Measurements from ENCODE around the gene HDAC4.

The HDAC4 gene

GRCh38 chr2:239055756-239056493 is 344.9 kb downstream of the HDAC4 start:
- in situ Hi-C loops (cut with MboI; ENCODE audit: low sequenced_read_pairs, unreplicated experiment), result no loop called here
- DNase-seq (ENCODE audit: low spot score), result no peak
- TF ChIP-seq, protein P1, sequence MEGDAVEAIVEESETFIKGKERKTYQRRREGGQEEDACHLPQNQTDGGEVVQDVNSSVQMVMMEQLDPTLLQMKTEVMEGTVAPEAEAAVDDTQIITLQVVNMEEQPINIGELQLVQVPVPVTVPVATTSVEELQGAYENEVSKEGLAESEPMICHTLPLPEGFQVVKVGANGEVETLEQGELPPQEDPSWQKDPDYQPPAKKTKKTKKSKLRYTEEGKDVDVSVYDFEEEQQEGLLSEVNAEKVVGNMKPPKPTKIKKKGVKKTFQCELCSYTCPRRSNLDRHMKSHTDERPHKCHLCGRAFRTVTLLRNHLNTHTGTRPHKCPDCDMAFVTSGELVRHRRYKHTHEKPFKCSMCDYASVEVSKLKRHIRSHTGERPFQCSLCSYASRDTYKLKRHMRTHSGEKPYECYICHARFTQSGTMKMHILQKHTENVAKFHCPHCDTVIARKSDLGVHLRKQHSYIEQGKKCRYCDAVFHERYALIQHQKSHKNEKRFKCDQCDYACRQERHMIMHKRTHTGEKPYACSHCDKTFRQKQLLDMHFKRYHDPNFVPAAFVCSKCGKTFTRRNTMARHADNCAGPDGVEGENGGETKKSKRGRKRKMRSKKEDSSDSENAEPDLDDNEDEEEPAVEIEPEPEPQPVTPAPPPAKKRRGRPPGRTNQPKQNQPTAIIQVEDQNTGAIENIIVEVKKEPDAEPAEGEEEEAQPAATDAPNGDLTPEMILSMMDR (IDR thresholded peaks at IDR 0.05; ENCODE audit: borderline replicate concordance, control extremely low read depth, extremely low read depth, insufficient read depth, missing control alignments), result no peak

GRCh38 chr2:239054921-239055320 is 345.9 kb downstream of the HDAC4 start:
- TF ChIP-seq, protein P1 (IDR thresholded peaks at IDR 0.05; ENCODE audit: borderline replicate concordance, control extremely low read depth, extremely low read depth, insufficient read depth, missing control alignments), result no peak
- DNase-seq (ENCODE audit: low spot score), result no peak
- in situ Hi-C loops (cut with MboI; ENCODE audit: low sequenced_read_pairs, unreplicated experiment), result no loop called here

DNA sequence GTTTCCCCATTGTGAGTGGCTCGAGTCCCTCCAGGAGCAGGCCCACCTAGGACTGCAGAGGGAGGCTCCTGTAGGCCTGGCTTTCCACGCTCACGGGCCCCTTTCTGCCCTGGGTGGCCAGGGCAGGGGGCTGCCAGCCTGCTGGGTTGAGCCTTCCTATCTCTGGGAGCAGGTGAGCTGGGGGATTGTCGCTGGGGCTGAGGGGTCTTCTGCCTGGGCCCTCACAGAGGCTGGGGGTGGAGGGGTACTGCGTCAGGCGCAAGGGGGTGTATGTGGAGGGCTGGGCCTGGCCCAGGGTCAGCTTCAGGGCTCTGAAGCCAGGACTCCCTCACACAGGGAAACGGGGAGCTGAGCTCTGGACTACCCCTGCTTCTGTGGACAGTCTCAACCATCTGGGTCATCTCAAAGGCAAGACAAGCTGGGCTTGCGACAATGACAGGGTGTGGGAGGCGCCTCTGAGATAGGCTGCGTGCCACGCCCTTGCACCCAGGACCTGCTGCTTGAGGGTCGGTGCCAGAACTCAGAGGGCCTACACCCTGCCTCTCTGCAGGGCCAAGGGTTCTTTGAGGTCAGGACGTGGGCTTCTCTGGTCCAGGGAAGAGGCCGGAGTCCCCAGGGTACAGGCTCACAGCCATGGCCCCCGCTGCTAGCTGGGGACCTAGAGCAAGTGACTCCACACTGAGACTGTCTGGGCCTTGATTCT is 346.9 kb downstream of the HDAC4 start:
- TF ChIP-seq, protein P1 (IDR thresholded peaks at IDR 0.05; ENCODE audit: borderline replicate concordance, control extremely low read depth, extremely low read depth, insufficient read depth, missing control alignments), result no peak
- DNase-seq (ENCODE audit: low spot score), result no peak
- in situ Hi-C loops (cut with MboI; ENCODE audit: low sequenced_read_pairs, unreplicated experiment), result no loop called here

- in situ Hi-C loops (cut with MboI; ENCODE audit: low sequenced_read_pairs, unreplicated experiment), result no loop called here
- DNase-seq (ENCODE audit: low spot score), result no peak
- TF ChIP-seq, protein P1 (IDR thresholded peaks at IDR 0.05; ENCODE audit: borderline replicate concordance, control extremely low read depth, extremely low read depth, insufficient read depth, missing control alignments), result no peak
Observed at GRCh38 chr2:239052798-239053665, 347.8 kb downstream of the HDAC4 start.

DNA sequence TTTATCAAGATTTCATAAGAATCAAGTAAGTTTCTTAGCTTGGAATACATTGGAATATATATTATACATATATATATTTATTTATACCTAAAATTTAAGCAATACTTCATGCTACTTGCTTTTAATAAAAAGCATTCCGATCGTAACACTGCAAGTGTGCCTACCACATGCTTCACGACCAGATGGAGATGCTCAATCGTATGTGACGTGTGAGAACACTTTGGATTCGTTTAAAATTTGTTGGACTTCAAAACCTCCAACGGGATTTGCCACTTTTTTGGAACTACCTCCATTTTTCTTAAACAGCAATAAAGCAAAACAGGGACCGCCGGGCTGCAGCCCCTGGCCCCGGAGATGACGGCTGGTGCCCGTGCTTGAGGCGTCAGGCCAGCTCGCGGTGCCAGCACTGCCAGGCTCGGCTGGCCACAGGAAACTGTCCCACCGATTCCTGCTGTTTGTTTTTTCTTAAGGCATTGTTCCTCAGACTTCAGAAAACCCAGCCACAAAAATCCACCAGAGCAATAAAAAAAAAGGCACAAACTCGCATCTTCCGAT is 348.9 kb downstream of the HDAC4 start:
- DNase-seq (ENCODE audit: low spot score), result no peak
- in situ Hi-C loops (cut with MboI; ENCODE audit: low sequenced_read_pairs, unreplicated experiment), result no loop called here
- TF ChIP-seq, protein P1 (IDR thresholded peaks at IDR 0.05; ENCODE audit: borderline replicate concordance, control extremely low read depth, extremely low read depth, insufficient read depth, missing control alignments), result no peak

DNA sequence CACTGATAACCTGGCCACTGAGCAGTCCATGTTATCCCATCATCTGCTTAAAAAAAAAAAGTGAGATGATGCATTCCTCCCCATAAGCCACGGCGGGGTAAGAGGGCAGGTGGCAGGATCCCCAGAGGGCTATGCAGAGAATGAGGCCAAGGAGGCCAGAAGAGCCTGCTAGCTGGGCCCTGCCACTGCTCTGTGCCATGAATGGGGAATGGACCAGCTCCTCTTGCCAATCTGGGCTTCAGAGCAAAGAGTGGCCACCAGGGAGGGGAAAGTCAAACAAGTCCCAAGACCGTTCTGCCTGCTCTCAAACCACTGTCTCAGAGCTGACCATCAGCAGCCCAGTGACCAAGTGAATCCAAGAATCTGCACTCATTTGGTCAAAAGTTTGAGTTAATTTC is 350.6 kb downstream of the HDAC4 start:
- TF ChIP-seq, protein P1 (IDR thresholded peaks at IDR 0.05; ENCODE audit: borderline replicate concordance, control extremely low read depth, extremely low read depth, insufficient read depth, missing control alignments), result no peak
- no peak for DNase-seq (ENCODE audit: low spot score)
- in situ Hi-C loops (cut with MboI; ENCODE audit: low sequenced_read_pairs, unreplicated experiment), result no loop called here

Measured in GM13976 (cell line).